Prostate gland (tissue), 2 donors: ENCODE data around the gene PFKP. TPM values are rescaled to one million over a fixed set of nuclear protein-coding genes. Genes with fewer than 3 reads are reported as not detected.
"Not testable (repeated sequence)": the region's sequence is repeated elsewhere in the genome, so short reads cannot be mapped to it uniquely, and the experiment has no call there.

Experiments
- DNase-seq: peaks from one replicate; pipeline ENCODE4 v3.0.0-alpha.2; 2019; ENCODE audit warnings: low spot score
- H3K27ac ChIP-seq, 2 donors: fragments of 200-600 bp; sonication (generic); 2 replicates each; pipeline ENCODE4 v1.5.1; 2017 to 2019
- H3K27me3 ChIP-seq: fragments of 200-600 bp; sonication (generic); replicated peaks from 2 replicates; pipeline ENCODE4 v1.5.1; 2019; ENCODE audit not compliant: insufficient read depth
- H3K36me3 ChIP-seq, 2 donors: fragments of 200-600 bp; sonication (generic); 1 replicate in 1 of 2; 2 replicates in 1 of 2; pipeline versions ENCODE4 v1.5.1 to v1.8.1; 2017 to 2019
- H3K4me1 ChIP-seq: fragments of 200-600 bp; sonication (generic); replicated peaks from 2 replicates; pipeline ENCODE4 v1.5.1; 2019
- H3K4me3 ChIP-seq, 2 donors: fragments of 200-600 bp; sonication (generic); 2 replicates each; pipeline ENCODE4 v1.5.1; 2017 to 2019
- H3K9me3 ChIP-seq: fragments of 200-600 bp; sonication (generic); 2 replicates; pipeline ENCODE4 v1.5.1; 2017
- CTCF ChIP-seq, 4 experiments: fragments of 200-600 bp in 2 of 4; fragments of 450-650 bp in 2 of 4; sonication (generic) in 2 of 4; IDR thresholded peaks; 1 replicate in 3 of 4; 2 replicates in 1 of 4; pipeline ENCODE4 v1.5.1; 2016 to 2019; ENCODE audit warnings: antibody characterized with exemption in 4 of 4, mild to moderate bottlenecking in 2 of 4, moderate library complexity in 2 of 4
- POLR2A ChIP-seq: fragments of 450-650 bp; IDR thresholded peaks from one replicate; pipeline ENCODE4 v1.6.1; 2016; ENCODE audit warnings: antibody characterized with exemption, mild to moderate bottlenecking
- POLR2AphosphoS5 ChIP-seq: sonication (generic); formaldehyde crosslinking; IDR thresholded peaks from one replicate; pipeline ENCODE4 v1.6.1; 2017; ENCODE audit warnings: antibody characterized with exemption
- WGBS: methylation state at CpG from one replicate; pipeline ENCODE4 v1.1.5; 2018; 5-methylcytosine and 5-hydroxymethylcytosine counted together
- intact Hi-C: fragments of 100-400 bp; cut with DNase I; formaldehyde crosslinking; loops from one replicate; pipeline ENCODE4 v1.14.2; 2022
- total RNA-seq, 2 donors: library from RNA; depleted of rRNA; stranded (reverse); fragments of >200 nt; gene quantifications; one replicate each; pipeline ENCODE4 v1.1.0, GENCODE V29; 2016

Gene PFKP
- total RNA-seq, 2 donors from 2014 or later: 35.1 to 86.9 TPM

GRCh38 chr10:3057946-3058345 is 9.4 kb upstream of the PFKP start:
- H3K27ac ChIP-seq: no peak overlapping the region
- H3K4me3 ChIP-seq: no peak overlapping the region
- TF ChIP-seq CTCF (IDR thresholded peaks at IDR 0.05) (no peak), POLR2A (no peak), POLR2AphosphoS5 (no peak)
- H3K4me1 ChIP-seq: no peaks in the 10 kb centered on the region
- 76% methylated on average over 8 of the region's 8 CpGs for WGBS
- DNase-seq: no peak
- intact Hi-C loops: no loop called here
- no peaks in the 10 kb centered on the region for H3K9me3 ChIP-seq
- H3K27me3 ChIP-seq: no peaks in the 10 kb centered on the region
- H3K36me3 ChIP-seq: no peaks in the 10 kb centered on the region

- Histone ChIP-seq H3K27ac (no peak overlapping the region), H3K36me3 (no peaks in the 10 kb centered on the region), H3K4me1 (no peaks in the 10 kb centered on the region), H3K4me3 (no peak overlapping the region), H3K9me3 (no peaks in the 10 kb centered on the region), H3K27me3 (no peaks in the 10 kb centered on the region)
- no peak for TF ChIP-seq CTCF (IDR thresholded peaks at IDR 0.05)
- TF ChIP-seq POLR2A: no peak
- no peak for TF ChIP-seq POLR2AphosphoS5
- WGBS: 80% methylated on average over 7 of the region's 8 CpGs
- DNase-seq: no peak
- intact Hi-C loops: no loop called here
Measured at GRCh38 chr10:3059974-3060373, 7.4 kb upstream of the PFKP start.

- DNase-seq: no peak
- H3K4me3 ChIP-seq: no peak overlapping the region
- no peaks in the 10 kb centered on the region for H3K36me3 ChIP-seq
- no peaks in the 10 kb centered on the region for H3K9me3 ChIP-seq
- WGBS: 73% methylated on average over 4 of the region's 4 CpGs
- H3K4me1 ChIP-seq: no peaks in the 10 kb centered on the region
- no peaks in the 10 kb centered on the region for H3K27me3 ChIP-seq
- TF ChIP-seq POLR2A (no peak), CTCF (IDR thresholded peaks at IDR 0.05) (no peak), POLR2AphosphoS5 (no peak)
- intact Hi-C loops: no loop called here
- no peak overlapping the region for H3K27ac ChIP-seq
Measured at GRCh38 chr10:3060481-3060889, 6.9 kb upstream of the PFKP start.

GRCh38 chr10:3061323-3061898 is 5.9 kb upstream of the PFKP start:
- H3K4me1 ChIP-seq, DNase-seq, H3K36me3 ChIP-seq, H3K9me3 ChIP-seq, intact Hi-C loops, H3K4me3 ChIP-seq, H3K27me3 ChIP-seq, H3K27ac ChIP-seq: not testable (repeated sequence)
- WGBS: 51% methylated on average over 6 of the region's 6 CpGs

- Histone ChIP-seq H3K4me1 (peaks cover 3% of the 10 kb centered on the region), H3K9me3 (no peaks in the 10 kb centered on the region), H3K27me3 (no peaks in the 10 kb centered on the region), H3K36me3 (no peaks in the 10 kb centered on the region), H3K27ac (no peak overlapping the region), H3K4me3 (no peak overlapping the region)
- intact Hi-C loops: no loop called here
- TF ChIP-seq POLR2AphosphoS5 (no peak), POLR2A (no peak)
- WGBS: 58% methylated on average over 5 of the region's 6 CpGs
- no peak for DNase-seq
Measured at GRCh38 chr10:3062502-3063186, 4.7 kb upstream of the PFKP start.

- H3K27me3 ChIP-seq: no peaks in the 10 kb centered on the region
- DNase-seq: no peak
- H3K4me1 ChIP-seq: peaks cover 3% of the 10 kb centered on the region
- H3K36me3 ChIP-seq: no peaks in the 10 kb centered on the region
- 93% methylated on average over 2 of the region's 2 CpGs for WGBS
- H3K27ac ChIP-seq: no peak overlapping the region
- no peaks in the 10 kb centered on the region for H3K9me3 ChIP-seq
- no peak overlapping the region for H3K4me3 ChIP-seq
- intact Hi-C loops: no loop called here
- TF ChIP-seq CTCF (IDR thresholded peaks at IDR 0.05) (no peak), POLR2A (no peak), POLR2AphosphoS5 (no peak)
Measured at GRCh38 chr10:3064423-3064822, 2.9 kb upstream of the PFKP start.
